ENCODE measurements around the gene CPE. TPM values are rescaled to one million over a fixed set of nuclear protein-coding genes. Genes with fewer than 3 reads are reported as not detected.

CPE gene
- polyA plus RNA-seq, 1 donor (not counting 4 experiments of a cell fraction or from before 2014, with no cell fraction given), result 1.9 TPM

GRCh38 chr4:165541851-165542459, 163.1 kb downstream of the CPE start:
- DNase-seq (ENCODE audit: low read depth, low spot score) (no peak), FAIRE-seq (no peak)
- Histone ChIP-seq H3K36me3 (ENCODE audit: control insufficient read depth in 2 of 2, extremely low read depth in 1 of 2, insufficient read depth in 2 of 2, low read length in 2 of 2) (no peaks in the 10 kb centered on the region), H3K27ac (ENCODE audit: control insufficient read depth, insufficient read depth, low read length) (no peak overlapping the region), H3K9me3 (ENCODE audit: control insufficient read depth, low read depth, low read length) (no peaks in the 10 kb centered on the region), H3K9me1 (ENCODE audit: control insufficient read depth, extremely low read depth, insufficient read depth, low read length) (no peaks in the 10 kb centered on the region), H3K79me2 (ENCODE audit: control insufficient read depth, insufficient read depth, low read length) (no peaks in the 10 kb centered on the region), H3K9ac (ENCODE audit: control insufficient read depth, extremely low read depth, insufficient read depth, low read length) (no peak overlapping the region), H3K4me3 (ENCODE audit: control insufficient read depth in 2 of 3, extremely low read depth in 1 of 3, insufficient read depth in 2 of 3, low read depth in 1 of 3, low read length in 3 of 3) (no peak overlapping the region), H4K20me1 (ENCODE audit: control insufficient read depth, extremely low read depth, insufficient read depth, low read length) (no peaks in the 10 kb centered on the region), H3K4me1 (ENCODE audit: control insufficient read depth, extremely low read depth, insufficient read depth, low read length) (no peaks in the 10 kb centered on the region), H3K27me3 (ENCODE audit: control insufficient read depth, extremely low read depth, insufficient read depth, low read length) (no peaks in the 10 kb centered on the region), H2AFZ (ENCODE audit: control insufficient read depth, low read length) (no peak overlapping the region), H3K4me2 (ENCODE audit: control insufficient read depth, extremely low read depth, insufficient read depth, low read depth, low read length) (no peak overlapping the region)
- TF ChIP-seq CTCF (optimal IDR thresholded peaks at IDR 0.05 in 1 of 3, IDR thresholded peaks at IDR 0.05 in 1 of 3, conservative IDR thresholded peaks at IDR 0.05 in 1 of 3; ENCODE audit: extremely low read depth in 1 of 3, insufficient read depth in 2 of 3, low read length in 3 of 3), result no peak
- TF ChIP-seq EZH2 (IDR thresholded peaks at IDR 0.05; ENCODE audit: low read length), result no peak
- dilution Hi-C loops (cut with MboI; ENCODE audit: extremely low pct_ligation_motif_present, low sequenced_read_pairs), result no loop called here

- H3K4me1 ChIP-seq (ENCODE audit: control insufficient read depth, extremely low read depth, insufficient read depth, low read length), result no peaks in the 10 kb centered on the region
- H4K20me1 ChIP-seq (ENCODE audit: control insufficient read depth, extremely low read depth, insufficient read depth, low read length), result no peaks in the 10 kb centered on the region
- no peak overlapping the region for H3K4me3 ChIP-seq (ENCODE audit: control insufficient read depth in 2 of 3, extremely low read depth in 1 of 3, insufficient read depth in 2 of 3, low read depth in 1 of 3, low read length in 3 of 3)
- H3K27ac ChIP-seq (ENCODE audit: control insufficient read depth, insufficient read depth, low read length), result no peak overlapping the region
- no peaks in the 10 kb centered on the region for H3K79me2 ChIP-seq (ENCODE audit: control insufficient read depth, insufficient read depth, low read length)
- TF ChIP-seq CTCF (optimal IDR thresholded peaks at IDR 0.05 in 1 of 3, IDR thresholded peaks at IDR 0.05 in 1 of 3, conservative IDR thresholded peaks at IDR 0.05 in 1 of 3; ENCODE audit: extremely low read depth in 1 of 3, insufficient read depth in 2 of 3, low read length in 3 of 3) (no peak), EZH2 (IDR thresholded peaks at IDR 0.05; ENCODE audit: low read length) (no peak)
- H3K27me3 ChIP-seq (ENCODE audit: control insufficient read depth, extremely low read depth, insufficient read depth, low read length), result no peaks in the 10 kb centered on the region
- H3K36me3 ChIP-seq (ENCODE audit: control insufficient read depth in 2 of 2, extremely low read depth in 1 of 2, insufficient read depth in 2 of 2, low read length in 2 of 2), result no peaks in the 10 kb centered on the region
- H3K9me3 ChIP-seq (ENCODE audit: control insufficient read depth, low read depth, low read length), result no peaks in the 10 kb centered on the region
- H3K9ac ChIP-seq (ENCODE audit: control insufficient read depth, extremely low read depth, insufficient read depth, low read length), result no peak overlapping the region
- H3K9me1 ChIP-seq (ENCODE audit: control insufficient read depth, extremely low read depth, insufficient read depth, low read length), result no peaks in the 10 kb centered on the region
- H2AFZ ChIP-seq (ENCODE audit: control insufficient read depth, low read length), result no peak overlapping the region
- FAIRE-seq, result no peak
- no peak overlapping the region for H3K4me2 ChIP-seq (ENCODE audit: control insufficient read depth, extremely low read depth, insufficient read depth, low read depth, low read length)
- dilution Hi-C loops (cut with MboI; ENCODE audit: extremely low pct_ligation_motif_present, low sequenced_read_pairs), result no loop called here
- DNase-seq (ENCODE audit: low read depth, low spot score), result no peak
Measured at GRCh38 chr4:165542476-165542875, 163.7 kb downstream of the CPE start.

Small RNAs within 50 kb of the gene (small RNA-seq; reads per million reads assigned to genes)
- gene MIR578 (ENCODE audit: insufficient read length in 3 of 3, low read depth in 3 of 3, low replicate concordance in 1 of 3) (0 to 0.25 (median 0) reads per million in 3 experiments), gene SCGB1D5P (ENCODE audit: insufficient read length in 3 of 3, low read depth in 3 of 3, low replicate concordance in 1 of 3) (0 reads per million in 3 experiments)

Other genes starting within 250 kb of the CPE start
- gene KLHL2, start 171.4 kb upstream of the CPE start, polyA plus RNA-seq, result 10.2 to 18.5 TPM (median 10.7 TPM) in 3 replicates
- gene MSMO1, start 51.3 kb upstream of the CPE start, polyA plus RNA-seq, result 334 to 541 TPM (median 482 TPM) in 3 replicates

Measured in keratinocyte (primary cell).